ENCODE results near the gene WDR44. TPM values are rescaled to one million over a fixed set of nuclear protein-coding genes. Genes with fewer than 3 reads are reported as not detected.

The WDR44 gene
- total RNA-seq, 1 donor from 2014 or later = 7.1 TPM

- no peaks in the 10 kb centered on the region for H3K36me3 ChIP-seq (ENCODE audit: control insufficient read depth, insufficient read depth, low read length)
- DNase-seq (ENCODE audit: low read depth) (no peak), FAIRE-seq (no peak)
- TF ChIP-seq CTCF (IDR thresholded peaks at IDR 0.05; ENCODE audit: insufficient read depth, low read length, severe bottlenecking) = no peak
- no peaks in the 10 kb centered on the region for H3K27me3 ChIP-seq (ENCODE audit: control insufficient read depth, insufficient read depth, low read length)
- no peak overlapping the region for H3K4me3 ChIP-seq (ENCODE audit: low read depth, low read length)
These were observed 21.4 kb downstream of the WDR44 start for GRCh38 chrX:118367338-118367737.

- Histone ChIP-seq H3K4me3 (ENCODE audit: low read depth, low read length) (no peak overlapping the region), H3K36me3 (ENCODE audit: control insufficient read depth, insufficient read depth, low read length) (no peaks in the 10 kb centered on the region), H3K27me3 (ENCODE audit: control insufficient read depth, insufficient read depth, low read length) (no peaks in the 10 kb centered on the region)
- no peak for TF ChIP-seq CTCF (IDR thresholded peaks at IDR 0.05; ENCODE audit: insufficient read depth, low read length, severe bottlenecking)
- FAIRE-seq (no peak), DNase-seq (ENCODE audit: low read depth) (no peak)
These were observed 22.5 kb downstream of the WDR44 start for GRCh38 chrX:118368398-118368797.

GRCh38 chrX:118370921-118371624 is 25.2 kb downstream of the WDR44 start:
- DNase-seq (ENCODE audit: low read depth) (no peak), FAIRE-seq (no peak)
- H3K27me3 ChIP-seq (ENCODE audit: control insufficient read depth, insufficient read depth, low read length) = no peaks in the 10 kb centered on the region
- no peak for TF ChIP-seq CTCF (IDR thresholded peaks at IDR 0.05; ENCODE audit: insufficient read depth, low read length, severe bottlenecking)
- H3K4me3 ChIP-seq (ENCODE audit: low read depth, low read length) = no peak overlapping the region
- no peaks in the 10 kb centered on the region for H3K36me3 ChIP-seq (ENCODE audit: control insufficient read depth, insufficient read depth, low read length)

- no peak for TF ChIP-seq CTCF (IDR thresholded peaks at IDR 0.05; ENCODE audit: insufficient read depth, low read length, severe bottlenecking)
- Histone ChIP-seq H3K27me3 (ENCODE audit: control insufficient read depth, insufficient read depth, low read length) (no peaks in the 10 kb centered on the region), H3K36me3 (ENCODE audit: control insufficient read depth, insufficient read depth, low read length) (no peaks in the 10 kb centered on the region), H3K4me3 (ENCODE audit: low read depth, low read length) (no peak overlapping the region)
- DNase-seq (ENCODE audit: low read depth) (no peak), FAIRE-seq (no peak)
These were observed 27.6 kb downstream of the WDR44 start for GRCh38 chrX:118373538-118373937.

GRCh38 chrX:118383120-118383519 is 37.2 kb downstream of the WDR44 start:
- FAIRE-seq (no peak), DNase-seq (ENCODE audit: low read depth) (peak; percentile 26)
- Histone ChIP-seq H3K27me3 (ENCODE audit: control insufficient read depth, insufficient read depth, low read length) (no peaks in the 10 kb centered on the region), H3K4me3 (ENCODE audit: low read depth, low read length) (no peak overlapping the region), H3K36me3 (ENCODE audit: control insufficient read depth, insufficient read depth, low read length) (no peaks in the 10 kb centered on the region)
- no peak for TF ChIP-seq CTCF (IDR thresholded peaks at IDR 0.05; ENCODE audit: insufficient read depth, low read length, severe bottlenecking)

GRCh38 chrX:118392716-118393115 is 46.8 kb downstream of the WDR44 start:
- H3K4me3 ChIP-seq (ENCODE audit: low read depth, low read length) = no peak overlapping the region
- no peaks in the 10 kb centered on the region for H3K36me3 ChIP-seq (ENCODE audit: control insufficient read depth, insufficient read depth, low read length)
- TF ChIP-seq CTCF (IDR thresholded peaks at IDR 0.05; ENCODE audit: insufficient read depth, low read length, severe bottlenecking) = no peak
- H3K27me3 ChIP-seq (ENCODE audit: control insufficient read depth, insufficient read depth, low read length) = no peaks in the 10 kb centered on the region
- DNase-seq (ENCODE audit: low read depth) (no peak), FAIRE-seq (no peak)
